ENCODE results near the gene CA7. TPM values are rescaled to one million over a fixed set of nuclear protein-coding genes. Genes with fewer than 3 reads are reported as not detected.

The CA7 gene
- total and polyA plus RNA-seq, 10 donors, result not detected

GRCh38 chr16:66871840-66872239 is 27.6 kb downstream of the CA7 start:
- TF ChIP-seq CTCF (IDR thresholded peaks at IDR 0.05 in 8 of 11, conservative IDR thresholded peaks at IDR 0.05 in 3 of 11) (no peak), POLR2AphosphoS5 (IDR thresholded peaks at IDR 0.05) (no peak), POLR2A (IDR thresholded peaks at IDR 0.05) (no peak)
- Histone ChIP-seq H3K27me3 (replicated peaks in 1 of 7) (no peaks in the 10 kb centered on the region), H3K4me3 (no peak overlapping the region), H3K36me3 (no peaks in the 10 kb centered on the region), H3K9me3 (no peaks in the 10 kb centered on the region), H3K4me1 (peaks cover 6 to 42% (median 24%) of the 10 kb centered on the region in 6 donors), H3K27ac (no peak overlapping the region)
- DNase-seq, result no peak
- WGBS, 5 donors, result 63 to 88% (median 78%) methylated on average over 3 of the region's 3 CpGs
- intact Hi-C loops (cut with DNase I; ENCODE audit: low total_unique reads), result no loop called here

GRCh38 chr16:66872559-66872942 is 28.3 kb downstream of the CA7 start:
- Histone ChIP-seq H3K27me3 (replicated peaks in 1 of 7) (no peaks in the 10 kb centered on the region), H3K36me3 (no peaks in the 10 kb centered on the region), H3K4me3 (peak overlapping the region in 7 of 8 donors; percentile 23 to 64 (median 30)), H3K9me3 (no peaks in the 10 kb centered on the region), H3K27ac (peak overlapping the region in 6 of 8 donors; percentile 50 to 85 (median 78)), H3K4me1 (peaks cover 6 to 41% (median 24%) of the 10 kb centered on the region in 6 donors)
- no peak for DNase-seq
- 38 to 55% (median 47%) methylated on average over 4 of the region's 4 CpGs for WGBS, 5 donors
- intact Hi-C loops (cut with DNase I; ENCODE audit: low total_unique reads), result no loop called here
- TF ChIP-seq CTCF (IDR thresholded peaks at IDR 0.05 in 8 of 11, conservative IDR thresholded peaks at IDR 0.05 in 3 of 11), result no peak

GRCh38 chr16:66872943-66873684 is 28.9 kb downstream of the CA7 start:
- H3K4me1 ChIP-seq, result peaks cover 6 to 40% (median 24%) of the 10 kb centered on the region in 6 donors
- peak; percentile 98 for DNase-seq
- H3K27ac ChIP-seq, result peak overlapping the region in 7 of 8 donors; percentile 50 to 85 (median 77)
- 3 to 5% (median 4%) methylated on average over 25 to 39 of the region's 39 CpGs for WGBS, 5 donors
- TF ChIP-seq POLR2A (IDR thresholded peaks at IDR 0.05) (no peak), CTCF (IDR thresholded peaks at IDR 0.05 in 8 of 11, conservative IDR thresholded peaks at IDR 0.05 in 3 of 11) (peak; percentile 90 to 99 (median 96)), POLR2AphosphoS5 (IDR thresholded peaks at IDR 0.05) (peak; percentile 77 to 87 (median 80))
- no peaks in the 10 kb centered on the region for H3K27me3 ChIP-seq (replicated peaks in 1 of 7)
- no peaks in the 10 kb centered on the region for H3K9me3 ChIP-seq
- H3K4me3 ChIP-seq, result peak overlapping the region; percentile 23 to 64 (median 30)
- intact Hi-C loops (cut with DNase I; ENCODE audit: low total_unique reads), result no loop called here
- H3K36me3 ChIP-seq, result no peaks in the 10 kb centered on the region

- no peaks in the 10 kb centered on the region for H3K9me3 ChIP-seq
- H3K27me3 ChIP-seq (replicated peaks in 1 of 7), result no peaks in the 10 kb centered on the region
- intact Hi-C loops (cut with DNase I; ENCODE audit: low total_unique reads), result no loop called here
- peak overlapping the region in 1 of 8 donors; percentile 64 for H3K4me3 ChIP-seq
- peak overlapping the region in 5 of 8 donors; percentile 50 to 85 (median 77) for H3K27ac ChIP-seq
- TF ChIP-seq POLR2A (IDR thresholded peaks at IDR 0.05) (no peak), CTCF (IDR thresholded peaks at IDR 0.05 in 8 of 11, conservative IDR thresholded peaks at IDR 0.05 in 3 of 11) (no peak), POLR2AphosphoS5 (IDR thresholded peaks at IDR 0.05) (no peak)
- H3K36me3 ChIP-seq, result no peaks in the 10 kb centered on the region
- peaks cover 6 to 43% (median 25%) of the 10 kb centered on the region in 6 donors for H3K4me1 ChIP-seq
- DNase-seq, result no peak
These were observed 29.5 kb downstream of the CA7 start for GRCh38 chr16:66873685-66874055.
